Suprapubic skin (tissue), 4 donors: Measurements from ENCODE around the gene PARPBP.

Experiments used
- POLR2A ChIP-seq, 2 donors: fragments of 450-650 bp; IDR thresholded peaks; one replicate each; pipeline ENCODE4 v1.6.1; 2017; ENCODE audit warnings: antibody characterized with exemption in 2 of 2, mild to moderate bottlenecking in 2 of 2, moderate library complexity in 2 of 2
- POLR2AphosphoS5 ChIP-seq, 3 donors: sonication (generic); formaldehyde crosslinking; IDR thresholded peaks; one replicate each; pipeline ENCODE4 v1.6.1; 2017; ENCODE audit warnings: antibody characterized with exemption in 3 of 3

GRCh38 chr12:102234599-102234998 lies 114.6 kb downstream of the PARPBP start:
- TF ChIP-seq POLR2AphosphoS5 (IDR thresholded peaks at IDR 0.05) (no peak), POLR2A (IDR thresholded peaks at IDR 0.05) (no peak)
